ENCODE results near the gene DPP6. TPM values are rescaled to one million over a fixed set of nuclear protein-coding genes. Genes with fewer than 3 reads are reported as not detected.
"Not testable (repeated sequence)": the region's sequence is repeated elsewhere in the genome, so short reads cannot be mapped to it uniquely, and the experiment has no call there.

The DPP6 gene
- 1 to 10 TPM; 1.4 to 8.7 (median 3.6) TPM for total RNA-seq
- under 1 TPM; 0.11 to 0.35 (median 0.35) TPM for polyA plus RNA-seq
- long read RNA-seq, donor 1 = 0 reads
- long read RNA-seq, donor 2 = 0 reads

GRCh38 chr7:154051643-154052529, at the start of gene DPP6:
TSS of gene DPP6 (plus strand) at chr7:154052398.
- H3K27ac ChIP-seq; H3K4me3 ChIP-seq; H3K9me3 ChIP-seq; intact Hi-C loops (cut with DNase I; ENCODE audit: low total_unique reads); H3K4me1 ChIP-seq; DNase-seq; H3K36me3 ChIP-seq: not testable (repeated sequence)
- WGBS, 5 donors = 4 to 8% (median 6%) methylated on average over 12 to 63 of the region's 81 CpGs
- H3K27me3 ChIP-seq (replicated peaks in 1 of 7) = peaks cover 0 to 31% (median 8%) of the 10 kb centered on the region in 7 donors

- H3K27ac ChIP-seq; H3K9me3 ChIP-seq; H3K4me3 ChIP-seq; H3K27me3 ChIP-seq (replicated peaks in 1 of 7); DNase-seq; H3K4me1 ChIP-seq; H3K36me3 ChIP-seq; intact Hi-C loops (cut with DNase I; ENCODE audit: low total_unique reads): not testable (repeated sequence)
- 66 to 84% (median 73%) methylated on average over 2 of the region's 3 CpGs for WGBS, 5 donors
Observed at GRCh38 chr7:154009423-154009911, 42.7 kb upstream of the DPP6 start.

GRCh38 chr7:154010726-154011568, 41.3 kb upstream of the DPP6 start:
- H3K4me1 ChIP-seq; intact Hi-C loops (cut with DNase I; ENCODE audit: low total_unique reads); H3K4me3 ChIP-seq; DNase-seq; H3K36me3 ChIP-seq; H3K27me3 ChIP-seq (replicated peaks in 1 of 7); H3K9me3 ChIP-seq; H3K27ac ChIP-seq: not testable (repeated sequence)
- 56 to 85% (median 73%) methylated on average over 4 of the region's 4 CpGs for WGBS, 5 donors

GRCh38 chr7:154012800-154013199, 39.4 kb upstream of the DPP6 start:
- intact Hi-C loops (cut with DNase I; ENCODE audit: low total_unique reads); H3K36me3 ChIP-seq; H3K9me3 ChIP-seq; H3K27me3 ChIP-seq (replicated peaks in 1 of 7); H3K27ac ChIP-seq; DNase-seq; H3K4me3 ChIP-seq; H3K4me1 ChIP-seq: not testable (repeated sequence)
- WGBS, 5 donors = 59 to 81% (median 69%) methylated on average over 3 of the region's 3 CpGs

GRCh38 chr7:154015636-154016035, 36.6 kb upstream of the DPP6 start:
- H3K9me3 ChIP-seq; H3K27ac ChIP-seq; DNase-seq; H3K4me3 ChIP-seq; intact Hi-C loops (cut with DNase I; ENCODE audit: low total_unique reads); H3K27me3 ChIP-seq (replicated peaks in 1 of 7); H3K4me1 ChIP-seq; H3K36me3 ChIP-seq: not testable (repeated sequence)
- 82 to 90% (median 86%) methylated on average over 6 of the region's 6 CpGs for WGBS, 5 donors

GRCh38 chr7:154018354-154018753, 33.8 kb upstream of the DPP6 start:
- H3K4me3 ChIP-seq; H3K27me3 ChIP-seq (replicated peaks in 1 of 7); intact Hi-C loops (cut with DNase I; ENCODE audit: low total_unique reads); H3K9me3 ChIP-seq; H3K27ac ChIP-seq; H3K36me3 ChIP-seq; DNase-seq; H3K4me1 ChIP-seq: not testable (repeated sequence)
- 72 to 84% (median 80%) methylated on average over 2 of the region's 2 CpGs for WGBS, 5 donors

GRCh38 chr7:154027805-154028204, 24.4 kb upstream of the DPP6 start:
- H3K4me1 ChIP-seq; intact Hi-C loops (cut with DNase I; ENCODE audit: low total_unique reads); DNase-seq; H3K4me3 ChIP-seq; H3K27me3 ChIP-seq (replicated peaks in 1 of 7); H3K27ac ChIP-seq; H3K36me3 ChIP-seq; H3K9me3 ChIP-seq: not testable (repeated sequence)
- WGBS, 5 donors = 75 to 92% (median 88%) methylated on average over 8 of the region's 8 CpGs

- DNase-seq; H3K4me1 ChIP-seq; H3K36me3 ChIP-seq; H3K4me3 ChIP-seq; H3K9me3 ChIP-seq; H3K27ac ChIP-seq; H3K27me3 ChIP-seq (replicated peaks in 1 of 7); intact Hi-C loops (cut with DNase I; ENCODE audit: low total_unique reads): not testable (repeated sequence)
- 61 to 70% (median 68%) methylated on average over 11 of the region's 11 CpGs for WGBS, 5 donors
Observed at GRCh38 chr7:154030476-154031080, 21.6 kb upstream of the DPP6 start.

GRCh38 chr7:154039466-154040165, 12.6 kb upstream of the DPP6 start:
- H3K27me3 ChIP-seq (replicated peaks in 1 of 7); H3K4me3 ChIP-seq; DNase-seq; H3K9me3 ChIP-seq; intact Hi-C loops (cut with DNase I; ENCODE audit: low total_unique reads); H3K4me1 ChIP-seq; H3K27ac ChIP-seq; H3K36me3 ChIP-seq: not testable (repeated sequence)
- WGBS, 5 donors = 0 to 6% (median 2%) methylated on average over 2 to 7 of the region's 13 CpGs; no CpG with 5 or more reads in 1 of the 5 donors

- H3K27ac ChIP-seq; H3K36me3 ChIP-seq; H3K9me3 ChIP-seq; DNase-seq; H3K4me1 ChIP-seq; intact Hi-C loops (cut with DNase I; ENCODE audit: low total_unique reads); H3K4me3 ChIP-seq: not testable (repeated sequence)
- 83 to 95% (median 87%) methylated on average over 5 of the region's 5 CpGs for WGBS, 5 donors
- H3K27me3 ChIP-seq (replicated peaks in 1 of 7) = peaks cover 0 to 31% (median 8%) of the 10 kb centered on the region in 7 donors
Observed at GRCh38 chr7:154050394-154050793, 1.8 kb upstream of the DPP6 start.
